HepG2 (cell line): Measurements from ENCODE around the gene STK32C. TPM values are rescaled to one million over a fixed set of nuclear protein-coding genes. Genes with fewer than 3 reads are reported as not detected.

Experiments
- ATAC-seq: fragments of 200-7000 bp; cut with Tn5 transposase; 3 replicates; pipeline ENCODE4 v1.9.1; 2020; ENCODE audit warnings: mild to moderate bottlenecking, moderate library complexity
- BruUV-seq: library from RNA; stranded (reverse); fragments of 400-500 nt; replicated peaks from 2 replicates; lab custom pipeline; 2021; lab: Mats Ljungman, UMichigan
- CTCF ChIA-PET: fragments of 300-600 bp; formaldehyde crosslinking; extraction: SDS; loops from one replicate; lab custom pipeline; 2021; ENCODE audit warnings: low total read pairs, inconsistent platforms, low intra/inter-chr PET ratio; lab: Yijun Ruan, JAX
- POLR2A ChIA-PET: fragments of 350-600 bp; sonication (Branson Sonifier 250); formaldehyde crosslinking; loops from one replicate; lab custom pipeline; 2020; ENCODE audit warnings: antibody characterized with exemption, inconsistent platforms; lab: Yijun Ruan, JAX
- DNase-seq: peaks from one replicate; pipeline ENCODE4 v3.0.0-alpha.2; 2015; ENCODE audit warnings: low spot score
- FAIRE-seq: peaks from 3 replicates; lab custom pipeline; 2011; peaks lifted over from hg19 to GRCh38; lab: Jason Lieb, UNC
- H2AFZ ChIP-seq: one replicate; pipeline ENCODE4 v1.6.1; 2011; ENCODE audit warnings: low read length, inconsistent platforms
- H3K27ac ChIP-seq: fragments of 300-600 bp; 3 replicates; pipeline ENCODE4 v1.8.0; 2011; ENCODE audit warnings: mixed run types, mild to moderate bottlenecking, mixed read lengths, low read length, inconsistent platforms; ENCODE audit not compliant: insufficient read depth; ENCODE audit errors: extremely low read length
- H3K27me3 ChIP-seq, 2 experiments: fragments of 200-600 bp in 1 of 2; 2 replicates in 1 of 2; 3 replicates in 1 of 2; pipeline versions ENCODE4 v1.6.0 to v1.8.0; 2011; ENCODE audit warnings: low read length in 2 of 2, mild to moderate bottlenecking in 2 of 2, moderate library complexity in 2 of 2, inconsistent platforms in 1 of 2; ENCODE audit not compliant: insufficient read depth in 2 of 2, control insufficient read depth in 1 of 2
- H3K36me3 ChIP-seq, 2 experiments: fragments of 200-600 bp in 1 of 2; replicated peaks in 1 of 2; 2 replicates in 1 of 2; 3 replicates in 1 of 2; pipeline versions ENCODE4 v1.5.1 to v1.8.0; 2011; ENCODE audit warnings: low read length in 2 of 2, inconsistent platforms in 1 of 2; ENCODE audit not compliant: insufficient read depth in 2 of 2, control insufficient read depth in 1 of 2
- H3K4me1 ChIP-seq: 2 replicates; pipeline ENCODE4 v1.5.1; 2012; ENCODE audit warnings: low read length, inconsistent platforms; ENCODE audit not compliant: insufficient read depth
- H3K4me2 ChIP-seq: 2 replicates; pipeline ENCODE4 v1.6.0; 2011; ENCODE audit warnings: low read depth, low read length, inconsistent platforms
- H3K4me3 ChIP-seq, 3 experiments: fragments of 200-600 bp in 1 of 3; sonication (generic), shearing (Covaris generic) in 1 of 3; replicated peaks in 1 of 3; 2 replicates each; pipeline ENCODE4 v1.5.1; 2011 to 2016; ENCODE audit warnings: low read length in 3 of 3, inconsistent platforms in 2 of 3, low read depth in 2 of 3, mild to moderate bottlenecking in 2 of 3, control low read depth in 1 of 3, mixed read lengths in 1 of 3; ENCODE audit not compliant: insufficient read depth in 1 of 3
- H3K79me2 ChIP-seq: one replicate; pipeline ENCODE4 v1.6.1; 2011; ENCODE audit warnings: low read length, inconsistent platforms; ENCODE audit not compliant: insufficient read depth
- H3K9ac ChIP-seq: 2 replicates; pipeline ENCODE4 v1.6.0; 2011; ENCODE audit warnings: mild to moderate bottlenecking, low read depth, low read length, inconsistent platforms; ENCODE audit not compliant: insufficient read depth
- H3K9me3 ChIP-seq: 2 replicates; pipeline ENCODE4 v1.5.1; 2012; ENCODE audit warnings: mild to moderate bottlenecking, low read length
- H4K20me1 ChIP-seq: 2 replicates; pipeline ENCODE4 v1.6.0; 2011; ENCODE audit warnings: inconsistent platforms, mild to moderate bottlenecking, low read length, moderate library complexity; ENCODE audit not compliant: insufficient read depth
- ATF6 ChIP-seq: sonication (generic); formaldehyde crosslinking; conservative IDR thresholded peaks from 2 replicates; pipeline ENCODE4 v1.4.0; 2020; ENCODE audit warnings: missing genetic modification reagents
- CEBPG ChIP-seq: IDR thresholded peaks from 2 replicates; pipeline ENCODE4 v1.6.1; 2016
- SIX4 ChIP-seq: sonication (generic); formaldehyde crosslinking; IDR thresholded peaks from 2 replicates; pipeline ENCODE4 v1.4.0; 2020; ENCODE audit warnings: missing genetic modification reagents
- ZNF12 ChIP-seq: sonication (generic); formaldehyde crosslinking; IDR thresholded peaks from 2 replicates; pipeline ENCODE4 v1.5.0; 2020; ENCODE audit warnings: missing genetic modification reagents
- ZNF451 ChIP-seq: sonication (generic); formaldehyde crosslinking; IDR thresholded peaks from 2 replicates; pipeline ENCODE4 v1.5.0; 2020; ENCODE audit warnings: mild to moderate bottlenecking, missing genetic modification reagents
- ZNF703 ChIP-seq: sonication (generic); formaldehyde crosslinking; IDR thresholded peaks from 2 replicates; pipeline ENCODE4 v1.5.1; 2020; ENCODE audit warnings: missing genetic modification reagents, mild to moderate bottlenecking, moderate library complexity, borderline replicate concordance
- ZNF709 ChIP-seq: sonication (generic); formaldehyde crosslinking; IDR thresholded peaks from 2 replicates; pipeline ENCODE4 v1.5.0; 2020; ENCODE audit warnings: mild to moderate bottlenecking, missing genetic modification reagents
- WGBS: methylation state at CpG from one replicate; pipeline ENCODE4 v1.1.6; 2017; ENCODE audit warnings: low lambda C conversion rate; 5-methylcytosine and 5-hydroxymethylcytosine counted together
- in situ Hi-C: cut with HindIII; loops from 2 replicates; pipeline ENCODE4 v1.10.0; 2017; ENCODE audit warnings: low pct_unique_long_range_greater_than_20kb; ENCODE audit not compliant: extremely low pct_ligation_motif_present
- intact Hi-C: fragments of 100-400 bp; cut with micrococcal nuclease; formaldehyde crosslinking; loops from one replicate; pipeline ENCODE4 v1.10.0; 2022; ENCODE audit not compliant: unreplicated experiment
- polyA plus RNA-seq, 8 experiments: library from polyadenylated mRNA; depleted of rRNA in 3 of 8; stranded (reverse) in 7 of 8; unstranded in 1 of 8; fragments of >200 nt; fragmentation: Illumina TruSeq in 4 of 8; extraction: Trizol in 4 of 8; gene quantifications; 2 replicates each; pipeline versions ENCODE4 v1.2.1 to v1.2.3, GENCODE V29; 2011 to 2016; ENCODE audit warnings: low read depth in 4 of 8, missing spikeins in 1 of 8, mixed read lengths in 1 of 8; ENCODE audit not compliant: insufficient read depth in 1 of 8
- total RNA-seq, 5 experiments: library from RNA; depleted of rRNA; stranded (reverse); fragments of >200 nt; fragmentation: Illumina TruSeq; extraction: Trizol; gene quantifications; 2 replicates each; pipeline ENCODE4 v1.2.3, GENCODE V29; 2016; ENCODE audit warnings: low read depth in 1 of 5
- TF ChIP-seq, protein P1 (sequence below): sonication (generic); formaldehyde crosslinking; IDR thresholded peaks from 2 replicates; pipeline ENCODE4 v1.4.0; 2020; ENCODE audit warnings: missing genetic modification reagents

STK32C gene
- total and polyA plus RNA-seq, 2 of the 13 experiments (the other 11 are each of a cell fraction or from before 2014, with no cell fraction given) = 10.9 to 19.4 TPM

- no peak overlapping the region for H3K4me2 ChIP-seq
- BruUV-seq = no TSS peak
- FAIRE-seq (no peak), DNase-seq (no peak), ATAC-seq (no peak)
- H3K27me3 ChIP-seq = no peaks in the 10 kb centered on the region
- ChIA-PET POLR2A (no interaction called here), CTCF (no interaction called here)
- H3K4me1 ChIP-seq = no peaks in the 10 kb centered on the region
- WGBS = 83% methylated on average over 12 of the region's 16 CpGs
- intact Hi-C loops = no loop called here
- no peak overlapping the region for H3K4me3 ChIP-seq
- H3K9ac ChIP-seq = no peak overlapping the region
- TF ChIP-seq ZNF709 (no peak), ZNF12 (CRISPR knock-in tag) (no peak), ZNF703 (no peak), SIX4 (CRISPR knock-in tag) (no peak), CEBPG (CRISPR knock-in tag) (no peak), ATF6 (CRISPR knock-in tag) (no peak), ZNF451 (no peak)
- TF ChIP-seq, protein P1, sequence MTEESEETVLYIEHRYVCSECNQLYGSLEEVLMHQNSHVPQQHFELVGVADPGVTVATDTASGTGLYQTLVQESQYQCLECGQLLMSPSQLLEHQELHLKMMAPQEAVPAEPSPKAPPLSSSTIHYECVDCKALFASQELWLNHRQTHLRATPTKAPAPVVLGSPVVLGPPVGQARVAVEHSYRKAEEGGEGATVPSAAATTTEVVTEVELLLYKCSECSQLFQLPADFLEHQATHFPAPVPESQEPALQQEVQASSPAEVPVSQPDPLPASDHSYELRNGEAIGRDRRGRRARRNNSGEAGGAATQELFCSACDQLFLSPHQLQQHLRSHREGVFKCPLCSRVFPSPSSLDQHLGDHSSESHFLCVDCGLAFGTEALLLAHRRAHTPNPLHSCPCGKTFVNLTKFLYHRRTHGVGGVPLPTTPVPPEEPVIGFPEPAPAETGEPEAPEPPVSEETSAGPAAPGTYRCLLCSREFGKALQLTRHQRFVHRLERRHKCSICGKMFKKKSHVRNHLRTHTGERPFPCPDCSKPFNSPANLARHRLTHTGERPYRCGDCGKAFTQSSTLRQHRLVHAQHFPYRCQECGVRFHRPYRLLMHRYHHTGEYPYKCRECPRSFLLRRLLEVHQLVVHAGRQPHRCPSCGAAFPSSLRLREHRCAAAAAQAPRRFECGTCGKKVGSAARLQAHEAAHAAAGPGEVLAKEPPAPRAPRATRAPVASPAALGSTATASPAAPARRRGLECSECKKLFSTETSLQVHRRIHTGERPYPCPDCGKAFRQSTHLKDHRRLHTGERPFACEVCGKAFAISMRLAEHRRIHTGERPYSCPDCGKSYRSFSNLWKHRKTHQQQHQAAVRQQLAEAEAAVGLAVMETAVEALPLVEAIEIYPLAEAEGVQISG (CRISPR knock-in tag) = no peak
- H3K27ac ChIP-seq = no peak overlapping the region
- no peak overlapping the region for H2AFZ ChIP-seq
- no peaks in the 10 kb centered on the region for H3K79me2 ChIP-seq
- H4K20me1 ChIP-seq = no peaks in the 10 kb centered on the region
- H3K9me3 ChIP-seq = no peaks in the 10 kb centered on the region
- in situ Hi-C loops = no loop called here
- no peaks in the 10 kb centered on the region for H3K36me3 ChIP-seq
Observed at GRCh38 chr10:132240581-132240980, 67.2 kb downstream of the STK32C start.
